ENCODE measurements around the gene MLLT6. TPM values are rescaled to one million over a fixed set of nuclear protein-coding genes. Genes with fewer than 3 reads are reported as not detected.

The MLLT6 gene
- total and polyA plus RNA-seq, 11 donors = 35.2 to 91.3 (median 68.3) TPM

DNA sequence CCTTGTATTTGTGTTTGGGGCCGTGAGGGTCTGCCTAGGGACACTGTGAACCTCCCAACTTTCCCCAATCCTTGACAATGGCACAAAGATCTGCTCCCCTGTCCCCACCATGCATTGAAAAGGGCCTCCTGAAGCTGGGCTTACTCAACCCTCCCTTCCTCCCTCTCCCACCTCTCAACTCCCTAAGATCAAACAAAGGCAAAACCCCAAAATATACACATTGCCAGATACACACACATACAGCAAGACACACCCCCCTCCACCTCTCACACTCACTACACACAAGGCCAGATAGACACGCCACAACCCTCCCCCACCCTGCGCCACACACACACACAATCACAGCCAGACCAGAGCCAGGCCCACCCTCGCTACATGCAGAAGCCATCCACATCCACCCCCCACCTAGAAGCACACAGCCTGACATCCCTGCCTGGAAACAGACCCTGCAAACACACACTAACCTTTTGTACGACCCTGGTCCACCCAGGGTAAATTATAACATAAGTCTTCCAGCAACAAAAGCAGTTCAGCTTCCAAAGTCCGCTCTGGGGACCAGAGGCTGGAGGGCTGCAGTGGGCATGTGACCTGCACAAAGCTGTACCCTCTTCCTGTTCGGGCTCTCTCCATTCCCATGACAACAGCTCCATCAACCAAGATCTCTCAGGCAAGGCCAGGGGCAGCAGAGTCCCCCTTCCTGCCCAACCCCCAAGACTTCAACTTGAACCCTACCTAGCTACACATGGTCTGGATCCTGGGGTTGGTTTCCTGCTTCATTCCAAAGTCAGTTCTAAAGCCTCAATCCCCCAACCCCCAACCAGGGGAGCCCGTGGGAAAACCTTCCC lies 41.2 kb downstream of the MLLT6 start:
- Histone ChIP-seq H3K9me3 (no peaks in the 10 kb centered on the region), H3K4me1 (peaks cover 5 to 92% (median 61%) of the 10 kb centered on the region in 12 donors), H3K27me3 (peaks cover 0 to 27% (median 0%) of the 10 kb centered on the region in 9 donors), H3K4me3 (peak overlapping the region; percentile 43 to 98 (median 93)), H3K27ac (peak overlapping the region in 11 of 12 donors; percentile 82 to 99 (median 95)), H3K36me3 (no peaks in the 10 kb centered on the region)
- intact Hi-C loops (cut with DNase I) = no loop called here
- DNase-seq (peak in 1 of 5 donors; percentile 38), ATAC-seq (no peak)
- WGBS, 4 donors = 50 to 63% (median 59%) methylated on average over 8 of the region's 8 CpGs
- TF ChIP-seq POLR2A (IDR thresholded peaks at IDR 0.05) = no peak
- no peak for TF ChIP-seq CTCF (IDR thresholded peaks at IDR 0.05)

DNA sequence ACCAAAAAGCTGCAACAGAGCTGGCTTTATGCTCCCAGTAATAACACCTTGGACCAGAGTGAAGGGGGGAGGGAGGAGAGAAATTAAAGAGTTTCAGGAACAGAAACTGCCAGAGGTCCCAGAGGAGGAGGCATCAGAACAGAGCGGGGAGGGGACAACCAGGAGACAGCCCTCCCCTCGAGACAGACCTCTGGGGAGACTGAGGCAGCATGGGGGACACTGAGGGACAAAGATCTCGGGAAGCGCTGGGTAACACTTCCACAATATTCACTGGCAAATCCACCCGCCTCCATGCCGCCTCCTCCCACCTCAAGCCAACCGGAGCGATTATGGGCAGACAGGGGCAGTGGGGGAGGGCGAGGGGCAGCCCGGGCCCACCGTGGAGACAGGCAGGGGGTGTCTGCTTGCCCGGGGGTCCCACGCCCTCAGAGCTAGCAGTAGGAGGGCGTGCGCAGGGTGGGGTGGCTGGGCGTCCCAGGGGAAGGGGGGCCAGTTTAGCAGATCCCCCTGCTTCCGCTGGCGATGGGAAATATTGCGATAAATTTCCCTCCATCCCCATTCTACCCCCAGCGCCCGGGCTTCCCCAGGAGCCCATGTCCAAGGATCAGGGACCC lies 41.9 kb downstream of the MLLT6 start:
- Histone ChIP-seq H3K36me3 (no peaks in the 10 kb centered on the region), H3K27ac (peak overlapping the region; percentile 82 to 99 (median 94)), H3K27me3 (peaks cover 0 to 27% (median 0%) of the 10 kb centered on the region in 9 donors), H3K9me3 (no peaks in the 10 kb centered on the region), H3K4me3 (peak overlapping the region; percentile 43 to 98 (median 93)), H3K4me1 (peaks cover 5 to 89% (median 59%) of the 10 kb centered on the region in 12 donors)
- peak in 1 of 5 donors; percentile 61 for DNase-seq
- ATAC-seq = no peak
- TF ChIP-seq CTCF (IDR thresholded peaks at IDR 0.05) = no peak
- intact Hi-C loops (cut with DNase I) = no loop called here
- WGBS, 4 donors = 9 to 22% (median 15%) methylated on average over 13 to 21 of the region's 21 CpGs

DNA sequence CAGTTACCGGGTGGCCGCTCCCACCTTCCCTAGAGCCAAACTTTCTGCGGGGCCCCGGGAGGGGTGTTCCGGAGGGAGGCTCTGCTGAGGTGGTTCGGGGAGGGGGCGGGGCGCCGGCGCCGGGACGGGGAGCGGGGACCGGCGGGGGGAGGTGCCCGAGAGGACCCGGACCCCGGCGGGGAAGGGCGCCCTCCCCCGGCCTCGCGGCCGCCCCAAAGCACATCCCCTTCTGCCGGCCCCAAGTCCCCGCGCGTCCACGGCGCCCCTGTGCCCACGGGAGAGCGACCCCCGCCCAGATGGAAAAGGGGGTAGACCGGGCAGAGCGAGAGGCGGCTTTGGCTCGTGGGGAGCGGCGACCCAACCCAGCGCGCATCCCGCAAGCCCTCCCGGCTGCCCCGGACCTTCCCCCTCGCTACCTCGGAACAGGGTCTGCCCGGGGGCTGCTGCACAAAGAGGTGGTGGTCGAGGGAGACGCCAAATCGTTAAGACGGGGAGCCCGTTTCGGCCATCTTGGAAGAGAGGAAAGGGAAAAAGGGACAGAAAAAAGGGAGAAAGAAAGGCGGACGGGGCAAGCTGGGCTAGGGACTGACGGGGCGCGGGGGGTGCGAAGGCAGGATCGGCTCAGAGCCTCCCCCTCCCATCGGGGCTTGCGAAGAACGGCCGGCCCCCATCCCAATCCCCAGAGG lies 42.5 kb downstream of the MLLT6 start:
- no peaks in the 10 kb centered on the region for H3K9me3 ChIP-seq
- intact Hi-C loops (cut with DNase I) = loop anchor here in 2 of 10 donors (2.0 kb wide), 2 partner anchors 17 to 45 kb away; partner anchors contain the start of gene CISD3 (in 2 of the 2)
- H3K27me3 ChIP-seq = peaks cover 0 to 27% (median 0%) of the 10 kb centered on the region in 9 donors
- H3K4me3 ChIP-seq = peak overlapping the region; percentile 43 to 98 (median 93)
- DNase-seq (peak; percentile 69 to 77 (median 74)), ATAC-seq (peak in 1 of 4 donors; percentile 1)
- H3K27ac ChIP-seq = peak overlapping the region; percentile 82 to 99 (median 94)
- 1% methylated on average over 32 to 64 of the region's 64 CpGs for WGBS, 4 donors
- peaks cover 4 to 85% (median 52%) of the 10 kb centered on the region in 12 donors for H3K4me1 ChIP-seq
- peak in 6 of 12 donors; percentile 8 to 47 (median 24) for TF ChIP-seq CTCF (IDR thresholded peaks at IDR 0.05)
- no peak for TF ChIP-seq POLR2A (IDR thresholded peaks at IDR 0.05)
- no peaks in the 10 kb centered on the region for H3K36me3 ChIP-seq

Data from heart left ventricle (tissue), 16 donors.